Cortex of kidney (tissue), 1 donor: ENCODE results near the gene PATE1.
"Not testable (repeated sequence)": the region's sequence is repeated elsewhere in the genome, so short reads cannot be mapped to it uniquely, and the experiment has no call there.

ENCODE experiments used
- DNase-seq: peaks from one replicate; lab custom pipeline; 2025; lab: John Stamatoyannopoulos, UW

Gene PATE1

DNA sequence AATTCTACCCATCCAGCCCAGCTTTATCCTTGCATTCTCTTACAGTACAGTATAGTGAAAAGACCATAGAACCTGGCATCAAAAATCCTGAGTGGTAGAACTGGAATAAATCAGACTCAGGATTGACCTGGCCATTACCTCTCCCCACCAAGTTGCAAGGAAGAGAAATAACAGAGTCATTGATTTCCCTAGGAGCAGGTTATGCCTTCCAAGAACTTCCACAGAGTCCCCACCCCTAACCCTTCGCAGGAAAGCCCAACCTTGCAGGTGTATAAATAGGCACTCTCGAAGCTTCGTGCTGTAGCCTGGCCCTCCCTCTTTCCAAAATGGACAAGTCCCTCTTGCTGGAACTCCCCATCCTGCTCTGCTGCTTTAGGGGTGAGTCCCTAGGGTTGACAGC, at the start of gene PATE1:
PATE1 (plus strand) TSS at position 301 of the 400 bp plus-strand sequence; CDS start at position 327, 26 bp downstream.
- no peak for DNase-seq

- DNase-seq, result no peak
Observed at GRCh38 chr11:125701018-125701610, 45.0 kb upstream of the PATE1 start.

GRCh38 chr11:125701858-125702621, 44.0 kb upstream of the PATE1 start:
- DNase-seq, result no peak

GRCh38 chr11:125704686-125705085, 41.4 kb upstream of the PATE1 start:
- DNase-seq, result not testable (repeated sequence)

DNA sequence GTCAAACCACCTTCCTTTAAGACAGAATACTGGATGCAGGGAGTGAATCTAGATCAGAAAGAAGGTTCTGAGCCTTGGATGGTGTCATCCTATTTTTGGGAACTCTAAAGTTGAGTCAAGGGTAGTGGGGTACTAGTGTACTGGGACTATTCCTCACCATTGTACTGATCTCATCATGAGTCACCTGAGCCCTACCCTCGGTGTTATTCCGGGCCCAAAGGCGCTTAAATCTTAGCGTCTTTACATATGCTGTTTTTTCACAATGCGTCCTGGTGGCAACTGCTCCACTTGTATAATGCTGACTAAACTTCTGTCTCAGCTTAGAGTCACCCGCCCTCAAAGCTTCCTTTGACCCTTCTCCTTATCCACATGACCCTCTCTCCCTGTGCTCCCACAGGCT, 25.3 kb upstream of the PATE1 start:
- no peak for DNase-seq

- no peak for DNase-seq
Observed at GRCh38 chr11:125724125-125724524, 22.0 kb upstream of the PATE1 start.

- DNase-seq, result no peak
Observed at GRCh38 chr11:125728969-125729368, 17.1 kb upstream of the PATE1 start.

- no peak for DNase-seq
Observed at GRCh38 chr11:125740617-125741016, 5.5 kb upstream of the PATE1 start.

DNA sequence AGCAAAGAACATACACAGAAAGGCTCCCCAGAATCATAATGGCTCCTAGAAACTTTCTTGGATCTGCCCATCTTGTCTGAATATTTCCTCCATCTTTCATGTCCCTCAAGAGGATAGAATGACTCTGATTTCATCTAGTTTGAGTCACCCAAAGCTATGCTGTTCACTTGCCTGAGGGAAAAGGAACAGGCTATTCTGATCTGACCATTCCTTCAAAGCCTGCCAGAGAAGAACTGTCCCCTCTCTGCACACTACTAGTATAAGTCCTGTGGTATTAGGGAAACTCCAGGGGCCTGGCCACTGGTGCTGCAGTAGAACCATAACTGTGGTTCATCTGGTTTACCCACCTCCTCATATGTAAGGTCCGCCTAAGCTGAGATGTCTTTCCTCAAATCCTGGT, 2.4 kb upstream of the PATE1 start:
- DNase-seq, result no peak

DNA sequence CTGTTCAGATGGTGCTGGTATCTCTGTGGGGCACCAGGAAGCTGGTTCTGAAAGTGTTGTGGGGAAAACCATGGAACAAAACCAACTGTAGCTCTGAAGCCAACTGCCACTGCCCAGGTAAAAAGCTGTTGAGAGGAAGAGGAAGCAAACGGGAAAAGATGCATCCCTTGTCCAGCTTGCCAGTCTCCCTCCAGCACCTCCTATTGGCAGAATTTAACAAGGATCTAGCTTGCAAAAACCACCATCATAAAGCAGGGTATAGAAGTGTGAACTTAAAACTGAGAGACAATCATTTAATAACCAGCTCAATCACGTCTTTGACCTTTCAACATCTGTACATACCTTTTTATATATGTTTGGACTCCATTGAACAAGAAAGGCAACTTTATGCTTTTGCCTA, 4.5 kb downstream of the PATE1 start:
- DNase-seq, result no peak

- DNase-seq, result no peak
Observed at GRCh38 chr11:125756050-125756449, 10.0 kb downstream of the PATE1 start.

DNA sequence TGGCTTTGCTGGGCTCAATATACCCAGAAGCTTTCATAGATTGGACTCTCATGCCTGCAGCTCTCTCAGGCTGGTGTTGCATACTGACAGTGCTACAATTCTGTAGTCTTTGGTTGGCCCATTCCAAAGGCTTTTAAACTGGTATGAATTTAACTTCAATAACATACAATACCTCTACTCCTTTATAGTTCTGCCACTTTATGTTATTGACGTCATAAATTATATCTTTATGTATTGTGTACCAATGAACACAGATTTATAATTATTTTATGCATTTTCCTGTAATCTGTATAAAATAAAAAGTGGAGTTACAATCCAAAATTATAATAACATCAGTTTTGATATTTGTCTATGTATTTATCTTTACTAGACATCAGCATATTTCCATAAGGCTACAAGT, 16.4 kb downstream of the PATE1 start:
- no peak for DNase-seq

- DNase-seq, result no peak
Observed at GRCh38 chr11:125763483-125763882, 17.4 kb downstream of the PATE1 start.

GRCh38 chr11:125766251-125766650, 20.2 kb downstream of the PATE1 start:
- DNase-seq, result no peak

DNA sequence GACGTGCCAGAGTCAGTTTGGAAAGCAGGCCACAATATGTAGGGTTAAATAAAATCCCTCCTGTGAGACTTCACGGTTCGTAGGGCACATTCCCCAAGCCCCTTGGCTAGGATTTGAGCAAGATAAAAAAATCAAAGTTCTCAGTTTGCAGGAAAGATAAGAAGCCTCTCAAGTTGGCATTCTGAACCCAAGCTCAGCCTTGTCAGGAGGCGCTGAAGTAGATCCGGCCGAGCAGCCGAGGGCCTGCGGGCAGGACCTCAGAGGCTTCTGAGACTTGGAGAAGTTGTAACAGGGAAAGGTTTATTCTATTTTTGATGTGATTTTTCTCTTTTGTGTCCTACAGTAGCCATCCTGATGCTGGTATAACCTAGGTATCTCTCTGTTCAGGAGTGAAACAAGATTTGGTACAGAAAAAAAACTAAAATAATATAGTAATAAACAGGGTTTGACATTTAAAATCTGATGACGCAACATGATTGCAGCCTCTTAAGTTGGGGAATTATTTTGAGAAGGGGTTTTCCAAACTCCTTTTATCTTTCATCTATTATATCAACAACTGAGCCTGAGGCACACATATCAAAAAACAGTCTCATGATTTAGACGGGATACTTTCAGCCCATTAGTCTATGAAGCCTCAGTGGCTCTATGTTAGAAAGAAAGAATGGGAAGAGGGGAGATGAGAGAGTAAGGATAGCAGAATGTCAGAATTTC, 22.4 kb downstream of the PATE1 start:
- no peak for DNase-seq

DNA sequence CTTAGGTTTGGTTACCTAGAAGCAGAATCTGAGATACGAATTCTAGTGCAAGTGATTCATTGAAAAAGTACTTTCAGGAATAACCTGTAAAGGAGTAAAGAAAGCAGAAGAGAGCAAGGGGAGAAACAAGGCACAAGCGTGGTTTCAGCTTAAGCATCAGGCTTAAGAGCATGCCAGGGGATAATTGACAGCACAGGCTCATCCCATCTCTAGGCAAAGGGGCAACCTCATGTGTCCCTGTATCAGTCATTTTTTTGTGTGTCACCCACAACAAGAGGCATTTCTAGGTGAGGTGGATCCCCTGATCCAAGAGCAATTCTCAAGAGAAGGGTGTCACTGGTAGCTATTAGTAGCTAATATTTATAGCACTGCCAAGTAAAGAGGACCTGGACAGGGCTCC, 24.5 kb downstream of the PATE1 start:
- DNase-seq, result no peak

DNA sequence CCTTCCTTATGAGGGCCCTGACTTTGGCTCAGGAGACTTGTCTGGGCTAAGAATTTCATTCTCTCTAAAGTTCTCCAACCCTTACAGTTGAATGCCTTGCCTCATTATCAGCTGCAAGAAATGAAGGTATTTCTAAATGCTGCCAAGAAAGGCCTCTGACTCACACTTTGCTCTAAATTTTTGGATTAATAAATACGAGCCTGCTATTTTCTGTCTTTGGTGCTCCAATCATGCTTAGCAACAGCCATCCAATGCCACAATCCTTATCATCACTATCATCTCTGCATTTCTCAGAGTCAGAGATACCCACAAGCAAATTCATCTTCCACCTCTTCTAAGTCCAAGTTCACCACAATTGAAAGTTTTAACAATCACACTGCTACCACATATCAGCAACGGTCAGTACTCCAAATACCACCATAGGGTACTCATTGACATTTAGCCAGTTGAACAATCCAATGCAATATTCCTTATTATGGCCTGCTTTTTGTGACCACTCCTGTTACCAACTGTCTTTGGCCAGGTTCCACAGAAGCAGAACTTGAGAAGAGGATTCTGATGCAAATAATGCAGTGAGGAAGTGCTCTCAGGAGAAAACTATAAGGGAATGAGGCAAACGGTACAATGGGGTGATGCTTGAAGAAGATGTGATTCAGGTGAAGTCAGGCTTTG, 26.9 kb downstream of the PATE1 start:
- no peak for DNase-seq

DNA sequence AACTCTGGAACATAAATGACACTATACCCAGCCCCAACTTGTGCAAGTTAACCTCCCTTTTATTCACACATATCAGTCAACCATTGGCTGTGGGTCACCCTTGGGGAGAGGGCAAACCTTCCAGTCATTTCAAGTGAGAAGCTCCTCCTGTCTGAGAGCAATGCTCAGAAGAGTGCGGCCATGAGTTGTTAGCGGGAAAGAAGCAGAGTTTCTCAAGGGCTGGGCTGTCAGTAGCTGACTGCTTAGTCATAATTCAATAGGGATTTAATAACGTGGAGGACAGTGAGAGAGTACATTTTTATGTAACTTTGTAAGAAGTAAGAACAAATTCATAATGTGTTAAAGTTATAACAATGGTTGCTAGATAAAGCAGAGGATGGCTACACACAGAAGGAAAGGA, 27.4 kb downstream of the PATE1 start:
- no peak for DNase-seq

GRCh38 chr11:125777309-125777708, 31.2 kb downstream of the PATE1 start:
- no peak for DNase-seq

GRCh38 chr11:125778728-125779127, 32.6 kb downstream of the PATE1 start, which contains the start of gene PATE2:
PATE2 (minus strand) TSS chr11:125778828; CDS start chr11:125778773, 55 bp downstream.
- no peak for DNase-seq

DNA sequence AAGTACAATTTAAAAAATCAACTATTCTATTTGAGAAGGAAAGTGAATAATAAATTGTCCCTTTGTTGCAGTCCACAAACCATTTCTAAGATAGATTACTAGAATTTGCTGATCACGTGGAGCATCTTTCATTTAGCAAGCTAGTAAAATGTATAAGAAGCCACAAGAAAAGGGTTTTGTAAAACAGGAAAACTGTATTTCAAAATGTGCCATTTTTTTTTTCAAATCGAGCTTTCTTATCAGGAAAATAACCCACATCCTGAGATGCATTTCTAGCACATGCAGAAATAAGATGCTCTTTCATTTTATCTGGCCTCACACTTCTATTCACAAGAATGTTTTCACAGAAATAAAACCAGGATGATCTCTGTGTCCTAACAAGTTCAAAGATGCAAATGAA, 38.6 kb downstream of the PATE1 start:
- DNase-seq, result no peak

DNA sequence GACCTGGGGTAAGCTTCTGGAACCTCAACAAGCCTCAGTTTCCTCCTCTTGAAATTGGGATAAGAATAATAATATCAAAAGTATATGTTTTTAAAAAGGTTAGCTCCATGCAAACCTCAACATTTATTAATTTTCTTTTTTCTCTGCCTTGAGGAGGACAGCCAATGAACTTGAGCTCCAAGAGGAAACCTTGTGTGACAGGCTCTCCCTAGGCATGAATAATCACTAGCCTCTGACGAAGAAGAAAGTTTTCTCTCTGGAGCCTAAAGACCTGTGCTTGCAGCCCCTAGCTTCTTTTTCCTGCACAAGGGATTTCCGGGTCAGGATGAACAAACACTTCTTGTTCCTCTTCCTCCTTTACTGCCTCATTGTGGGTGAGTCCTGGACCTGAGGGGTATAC, 41.7 kb downstream of the PATE1 start, which contains the start of gene PATE3:
PATE3 (plus strand) TSS at position 301 of the 400 bp plus-strand sequence; CDS start at position 326, 25 bp downstream.
- no peak for DNase-seq
